Skeletal muscle satellite cell (primary cell): ENCODE results near the gene ZNF536.

Experiments
- H3K27me3 ChIP-seq: 2 replicates; pipeline ENCODE4 v1.7.0; 2013; ENCODE audit warnings: low read length; ENCODE audit not compliant: control insufficient read depth, insufficient read depth
- H3K36me3 ChIP-seq: 2 replicates; pipeline ENCODE4 v1.7.0; 2013; ENCODE audit warnings: mild to moderate bottlenecking, control low read depth, low read length; ENCODE audit not compliant: insufficient read depth
- H3K4me1 ChIP-seq: 2 replicates; pipeline ENCODE4 v1.7.0; 2013; ENCODE audit warnings: low read length; ENCODE audit not compliant: control insufficient read depth, insufficient read depth
- H3K4me2 ChIP-seq: 2 replicates; pipeline ENCODE4 v1.7.0; 2013; ENCODE audit warnings: mild to moderate bottlenecking, low read length
- H3K4me3 ChIP-seq: 2 replicates; pipeline ENCODE4 v1.7.0; 2013; ENCODE audit warnings: low read length
- H3K9ac ChIP-seq: 2 replicates; pipeline ENCODE4 v1.7.0; 2013; ENCODE audit warnings: mild to moderate bottlenecking, low read depth, low read length, moderate library complexity
- H3K9me3 ChIP-seq: replicated peaks from 2 replicates; pipeline ENCODE4 v1.7.0; 2013; ENCODE audit warnings: mild to moderate bottlenecking, control low read depth, low read length

The ZNF536 gene

DNA sequence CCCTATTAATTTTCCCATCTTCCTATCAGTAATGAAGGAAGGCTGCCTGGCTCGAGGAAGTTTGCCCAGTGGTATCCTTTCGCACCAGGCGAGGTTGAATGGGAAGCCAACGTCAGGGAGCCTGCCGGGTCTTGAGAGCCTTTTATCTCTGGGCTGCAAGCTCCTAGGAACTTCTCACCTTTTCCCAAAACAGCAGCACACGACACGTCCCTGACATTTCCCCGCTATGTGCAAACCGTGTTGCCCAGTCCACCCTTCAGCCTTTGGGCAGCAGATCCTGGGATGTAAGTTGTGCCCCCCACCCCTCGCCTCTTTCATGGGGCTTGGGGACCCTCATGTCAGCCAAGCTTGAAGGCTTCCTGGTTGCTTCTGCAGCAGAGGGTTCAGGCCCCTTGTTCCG, 179.1 kb downstream of the ZNF536 start:
- no peak overlapping the region for H3K4me2 ChIP-seq
- no peaks in the 10 kb centered on the region for H3K27me3 ChIP-seq
- no peak overlapping the region for H3K4me3 ChIP-seq

GRCh38 chr19:30552593-30552992, 180.4 kb downstream of the ZNF536 start:
- Histone ChIP-seq H3K4me1 (no peaks in the 10 kb centered on the region), H3K36me3 (no peaks in the 10 kb centered on the region)

More for the DNA sequence above, 179.1 kb downstream of the ZNF536 start:
- H3K4me1 ChIP-seq, result no peaks in the 10 kb centered on the region
- no peaks in the 10 kb centered on the region for H3K36me3 ChIP-seq
- no peak overlapping the region for H3K9ac ChIP-seq
- H3K9me3 ChIP-seq, result peaks cover 4% of the 10 kb centered on the region

GRCh38 chr19:30555075-30555790, 183.0 kb downstream of the ZNF536 start:
- Histone ChIP-seq H3K4me1 (no peaks in the 10 kb centered on the region), H3K4me2 (no peak overlapping the region), H3K9me3 (peaks cover 4% of the 10 kb centered on the region), H3K9ac (no peak overlapping the region), H3K36me3 (no peaks in the 10 kb centered on the region), H3K27me3 (no peaks in the 10 kb centered on the region), H3K4me3 (no peak overlapping the region)

More at GRCh38 chr19:30552593-30552992, 180.4 kb downstream of the ZNF536 start:
- Histone ChIP-seq H3K4me2 (no peak overlapping the region), H3K27me3 (no peaks in the 10 kb centered on the region), H3K4me3 (no peak overlapping the region), H3K9me3 (peaks cover 4% of the 10 kb centered on the region), H3K9ac (no peak overlapping the region)

DNA sequence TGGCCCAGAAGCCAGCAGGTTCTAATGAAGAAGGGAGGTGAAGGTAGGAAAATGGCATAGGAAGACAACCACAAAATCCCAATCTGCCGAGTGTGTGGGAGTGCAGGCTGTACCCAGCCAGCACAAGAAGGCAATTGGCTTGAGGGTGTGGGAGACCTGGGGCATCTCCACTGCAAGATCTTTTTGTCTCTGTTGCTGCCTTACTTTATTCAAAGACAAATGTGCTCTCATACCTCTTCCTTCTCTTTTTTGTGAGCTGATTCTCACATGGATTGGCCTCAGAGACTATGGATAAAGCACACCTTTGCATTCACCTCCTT, 183.6 kb downstream of the ZNF536 start:
- no peaks in the 10 kb centered on the region for H3K27me3 ChIP-seq
- no peak overlapping the region for H3K4me2 ChIP-seq
- peaks cover 4% of the 10 kb centered on the region for H3K9me3 ChIP-seq
- no peak overlapping the region for H3K9ac ChIP-seq
- no peaks in the 10 kb centered on the region for H3K4me1 ChIP-seq
- H3K4me3 ChIP-seq, result no peak overlapping the region
- no peaks in the 10 kb centered on the region for H3K36me3 ChIP-seq

DNA sequence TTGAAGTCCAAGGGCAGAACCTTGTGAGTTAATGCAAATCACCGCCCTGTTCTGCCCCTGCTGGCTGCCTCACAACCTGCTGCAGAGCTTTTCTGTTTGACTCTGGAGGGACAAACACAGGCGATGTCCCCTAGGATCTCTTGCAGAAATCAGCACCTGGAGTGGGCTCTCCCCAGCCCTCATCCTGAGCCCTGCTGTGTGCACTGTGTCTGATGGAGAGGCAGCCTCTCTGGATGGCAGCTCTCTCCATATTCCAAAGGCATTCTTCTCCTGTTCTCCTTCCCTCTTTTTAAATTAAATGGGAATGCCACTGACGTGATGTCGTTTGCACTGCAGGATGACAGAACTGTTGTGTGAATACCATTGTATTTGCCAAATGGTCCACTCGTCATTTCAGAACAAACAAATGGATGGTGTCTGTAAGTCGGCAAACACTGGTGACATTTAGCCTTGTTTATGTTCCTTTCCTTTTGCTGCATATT, 184.1 kb downstream of the ZNF536 start:
- H3K9me3 ChIP-seq, result peaks cover 4% of the 10 kb centered on the region
- H3K36me3 ChIP-seq, result no peaks in the 10 kb centered on the region
- no peak overlapping the region for H3K4me2 ChIP-seq
- H3K27me3 ChIP-seq, result no peaks in the 10 kb centered on the region
- no peaks in the 10 kb centered on the region for H3K4me1 ChIP-seq
- no peak overlapping the region for H3K4me3 ChIP-seq
- no peak overlapping the region for H3K9ac ChIP-seq

GRCh38 chr19:30557212-30557611, 185.0 kb downstream of the ZNF536 start:
- no peaks in the 10 kb centered on the region for H3K4me1 ChIP-seq
- no peak overlapping the region for H3K4me3 ChIP-seq
- no peak overlapping the region for H3K9ac ChIP-seq
- peaks cover 4% of the 10 kb centered on the region for H3K9me3 ChIP-seq
- H3K4me2 ChIP-seq, result no peak overlapping the region
- H3K36me3 ChIP-seq, result no peaks in the 10 kb centered on the region
- no peaks in the 10 kb centered on the region for H3K27me3 ChIP-seq

GRCh38 chr19:30557927-30558557, 185.9 kb downstream of the ZNF536 start:
- no peak overlapping the region for H3K4me3 ChIP-seq
- no peak overlapping the region for H3K4me2 ChIP-seq
- no peak overlapping the region for H3K9ac ChIP-seq
- peaks cover 4% of the 10 kb centered on the region for H3K9me3 ChIP-seq
- no peaks in the 10 kb centered on the region for H3K4me1 ChIP-seq
- H3K36me3 ChIP-seq, result no peaks in the 10 kb centered on the region
- H3K27me3 ChIP-seq, result no peaks in the 10 kb centered on the region

DNA sequence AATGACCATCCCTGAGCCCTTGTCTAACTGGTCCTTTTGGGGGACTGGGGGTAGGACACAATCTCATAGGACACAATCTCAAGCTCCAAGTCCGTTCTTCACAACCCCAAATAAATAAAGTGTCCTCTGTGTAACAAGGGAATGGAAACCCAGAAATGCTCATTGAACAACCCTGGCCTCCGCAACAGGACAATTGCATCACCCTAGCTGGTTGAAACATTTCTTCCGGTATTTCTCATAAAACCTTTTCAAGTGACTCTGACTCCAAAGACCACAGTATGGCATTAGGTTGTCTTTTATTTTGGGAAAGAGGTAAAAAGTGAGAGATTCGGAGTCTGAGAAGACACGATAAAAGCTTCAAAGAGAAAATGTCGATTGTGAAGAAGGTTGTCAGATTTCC, 186.6 kb downstream of the ZNF536 start:
- H3K4me2 ChIP-seq, result no peak overlapping the region
- no peak overlapping the region for H3K4me3 ChIP-seq
- no peaks in the 10 kb centered on the region for H3K4me1 ChIP-seq
- H3K9me3 ChIP-seq, result peaks cover 7% of the 10 kb centered on the region
- no peak overlapping the region for H3K9ac ChIP-seq
- no peaks in the 10 kb centered on the region for H3K27me3 ChIP-seq
- no peaks in the 10 kb centered on the region for H3K36me3 ChIP-seq

DNA sequence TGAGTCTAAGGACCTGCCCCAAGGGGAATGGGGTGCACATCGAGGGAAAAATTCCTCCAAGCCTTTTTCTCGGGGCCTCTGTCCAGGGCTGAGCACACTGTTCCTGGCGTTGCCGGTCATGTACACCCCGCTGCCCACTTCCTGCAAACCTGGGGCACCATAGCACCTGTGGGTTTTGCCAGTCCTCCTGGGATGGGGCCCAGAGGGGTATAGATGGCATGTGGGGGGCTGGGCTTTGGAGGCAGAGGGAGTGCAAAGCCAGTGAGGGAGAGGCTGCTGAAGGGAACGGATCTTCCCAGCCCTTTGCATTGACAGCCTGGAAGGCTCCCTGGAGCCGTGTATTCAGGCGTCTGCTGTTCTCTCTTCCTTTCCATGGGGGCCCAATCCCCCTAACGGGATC, 187.3 kb downstream of the ZNF536 start:
- peaks cover 8% of the 10 kb centered on the region for H3K9me3 ChIP-seq
- no peaks in the 10 kb centered on the region for H3K27me3 ChIP-seq
- no peaks in the 10 kb centered on the region for H3K36me3 ChIP-seq
- H3K4me3 ChIP-seq, result no peak overlapping the region
- H3K4me2 ChIP-seq, result no peak overlapping the region
- H3K4me1 ChIP-seq, result no peaks in the 10 kb centered on the region
- no peak overlapping the region for H3K9ac ChIP-seq

DNA sequence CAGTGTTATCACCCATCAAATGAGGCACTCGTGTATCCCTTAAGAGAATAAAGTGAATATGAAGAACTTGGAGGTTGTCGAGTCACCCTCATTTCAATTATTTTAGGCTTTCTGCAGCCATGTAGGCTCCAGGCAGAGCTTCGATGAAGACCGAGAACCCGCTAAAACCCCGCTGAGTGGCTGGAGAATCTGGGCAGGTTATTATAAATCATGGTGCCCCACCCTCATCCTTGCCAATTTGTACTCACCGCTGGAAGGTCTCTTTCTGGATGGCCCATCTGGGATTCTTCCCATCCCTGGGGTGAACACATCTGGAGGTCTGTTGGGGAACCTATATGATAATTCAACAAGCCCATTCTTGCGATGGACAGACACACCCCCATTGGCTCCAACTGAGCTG, 190.8 kb downstream of the ZNF536 start:
- no peak overlapping the region for H3K4me3 ChIP-seq
- H3K9me3 ChIP-seq, result peaks cover 4% of the 10 kb centered on the region
- H3K27me3 ChIP-seq, result no peaks in the 10 kb centered on the region
- no peak overlapping the region for H3K9ac ChIP-seq
- H3K36me3 ChIP-seq, result no peaks in the 10 kb centered on the region
- H3K4me2 ChIP-seq, result no peak overlapping the region
- no peaks in the 10 kb centered on the region for H3K4me1 ChIP-seq

- Histone ChIP-seq H3K4me2 (no peak overlapping the region), H3K4me3 (no peak overlapping the region), H3K4me1 (no peaks in the 10 kb centered on the region), H3K9ac (no peak overlapping the region), H3K9me3 (peaks cover 4% of the 10 kb centered on the region), H3K36me3 (no peaks in the 10 kb centered on the region), H3K27me3 (no peaks in the 10 kb centered on the region)
These were observed 191.5 kb downstream of the ZNF536 start for GRCh38 chr19:30563691-30564090.

- Histone ChIP-seq H3K36me3 (no peaks in the 10 kb centered on the region), H3K27me3 (no peaks in the 10 kb centered on the region), H3K9me3 (peaks cover 4% of the 10 kb centered on the region), H3K4me2 (no peak overlapping the region), H3K4me1 (no peaks in the 10 kb centered on the region), H3K4me3 (no peak overlapping the region), H3K9ac (no peak overlapping the region)
These were observed 192.4 kb downstream of the ZNF536 start for GRCh38 chr19:30564551-30565011.
